ENCODE measurements around the gene KRT13.

DNA sequence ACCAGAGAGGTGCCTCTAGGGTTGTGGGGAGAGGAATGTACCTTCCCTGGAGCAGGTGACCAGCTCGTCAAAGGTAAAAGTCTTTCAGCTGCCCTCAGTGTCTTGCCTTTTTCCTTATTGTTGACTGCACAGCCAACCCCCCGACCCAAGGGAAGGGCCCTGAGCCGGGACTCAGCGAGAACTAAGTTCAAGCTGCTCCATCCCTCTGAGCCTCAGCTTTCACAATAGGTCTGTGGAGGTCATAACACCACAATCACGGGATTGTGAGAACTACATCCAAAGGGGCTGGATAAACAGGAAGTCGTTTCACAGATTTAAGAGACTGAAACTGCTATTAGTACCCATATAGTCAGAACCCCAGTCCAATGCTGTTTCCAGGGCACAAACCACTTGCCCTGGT, 13.1 kb downstream of the KRT13 start:
- no peak for TF ChIP-seq CTCF (IDR thresholded peaks at IDR 0.05)
- TF ChIP-seq POLR2A (IDR thresholded peaks at IDR 0.05), result no peak

Measured in heart left ventricle (tissue), 13 donors.